Measurements from ENCODE around the gene LRRC14B.
"Not testable (repeated sequence)": the region's sequence is repeated elsewhere in the genome, so short reads cannot be mapped to it uniquely, and the experiment has no call there.

Gene LRRC14B

DNA sequence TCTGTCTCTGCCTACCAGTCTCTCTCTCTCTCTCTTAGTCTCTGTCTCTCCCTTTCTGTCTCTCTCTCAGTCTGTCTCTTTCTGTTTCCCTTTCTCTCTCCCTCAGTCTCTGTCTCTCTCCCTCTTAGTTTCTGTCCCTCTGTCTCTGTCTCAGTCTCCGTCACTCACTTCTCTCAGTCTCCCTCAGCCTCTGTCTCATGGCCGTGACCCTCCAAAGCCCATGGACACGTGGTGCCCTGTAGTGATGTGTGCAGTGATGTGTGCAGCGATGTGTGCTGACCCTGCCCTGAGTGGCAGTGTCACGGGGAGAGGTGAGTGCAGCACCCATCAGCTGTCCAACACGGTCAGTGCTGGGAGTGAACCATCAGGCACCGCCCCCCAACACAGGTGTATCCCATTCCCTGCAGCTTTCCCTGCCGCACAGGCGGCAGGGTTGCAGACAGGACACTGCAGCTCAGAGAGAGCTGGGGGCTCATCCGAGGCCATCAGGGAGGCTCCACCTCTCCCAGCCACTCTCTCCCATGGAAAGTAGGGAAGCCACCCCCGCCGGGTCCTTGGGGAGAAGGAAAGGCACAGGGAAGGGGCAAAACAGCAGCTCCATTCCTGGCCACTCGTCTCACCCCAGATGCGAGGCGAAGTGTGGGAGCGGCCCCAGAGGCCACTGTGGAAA, 794 bp upstream of the LRRC14B start:
- H3K4me3 ChIP-seq (ENCODE audit: low read depth, low read length) = no peak overlapping the region

DNA sequence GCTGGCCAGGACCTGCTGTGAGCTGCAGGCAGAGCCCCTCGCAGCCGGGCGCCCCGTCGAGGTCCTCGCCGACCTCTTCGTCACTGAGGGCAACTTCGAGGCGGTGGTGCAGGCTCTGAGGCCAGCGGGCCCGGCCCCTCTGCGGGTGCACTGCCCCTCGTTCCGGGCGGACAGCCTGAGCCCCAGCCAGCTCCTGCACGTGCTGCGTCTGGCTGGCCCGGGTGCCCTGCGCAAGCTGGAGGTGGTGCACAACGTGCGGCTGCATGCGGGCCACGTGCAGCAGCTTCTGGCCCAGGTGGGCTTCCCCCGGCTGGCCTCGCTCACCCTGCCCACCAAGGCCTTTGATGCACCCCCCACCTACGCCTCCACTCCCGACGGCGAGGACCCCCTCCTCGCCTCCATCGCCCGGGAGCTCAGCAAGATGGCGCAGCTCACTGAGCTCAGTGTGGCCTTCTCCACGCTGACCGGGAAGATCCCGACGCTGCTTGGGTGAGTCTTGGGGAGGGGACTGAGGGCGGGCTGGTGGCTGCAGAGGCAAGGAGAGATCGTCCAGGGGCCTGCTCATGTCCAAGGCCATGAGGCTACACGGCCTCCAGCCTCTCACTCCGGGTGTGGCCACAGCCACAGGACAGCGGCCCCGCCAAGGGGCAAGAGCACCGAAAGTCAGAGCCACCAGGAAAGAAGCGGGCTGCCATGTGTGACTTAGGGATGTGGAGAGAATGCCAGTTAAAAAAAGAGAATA, 825 bp downstream of the LRRC14B start:
- no peak overlapping the region for H3K4me3 ChIP-seq (ENCODE audit: low read depth, low read length)

DNA sequence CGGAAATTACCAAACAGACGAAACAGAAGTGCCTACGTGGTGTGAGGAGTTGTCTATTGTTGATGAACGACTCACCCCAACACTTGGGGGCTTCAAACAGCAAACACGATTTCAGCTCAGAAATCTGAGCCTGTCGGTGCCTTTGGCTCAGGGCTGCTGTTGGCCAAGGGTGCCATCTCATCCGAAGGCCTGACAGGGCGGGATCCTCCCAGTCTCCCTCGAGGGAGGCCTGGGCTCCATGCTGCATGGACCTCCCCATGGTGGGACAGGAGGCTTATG, 1.3 kb downstream of the LRRC14B start:
- no peak overlapping the region for H3K4me3 ChIP-seq (ENCODE audit: low read depth, low read length)

- H3K4me3 ChIP-seq (ENCODE audit: low read depth, low read length) = no peak overlapping the region
Observed at GRCh38 chr5:192970-193831, 1.9 kb downstream of the LRRC14B start.

DNA sequence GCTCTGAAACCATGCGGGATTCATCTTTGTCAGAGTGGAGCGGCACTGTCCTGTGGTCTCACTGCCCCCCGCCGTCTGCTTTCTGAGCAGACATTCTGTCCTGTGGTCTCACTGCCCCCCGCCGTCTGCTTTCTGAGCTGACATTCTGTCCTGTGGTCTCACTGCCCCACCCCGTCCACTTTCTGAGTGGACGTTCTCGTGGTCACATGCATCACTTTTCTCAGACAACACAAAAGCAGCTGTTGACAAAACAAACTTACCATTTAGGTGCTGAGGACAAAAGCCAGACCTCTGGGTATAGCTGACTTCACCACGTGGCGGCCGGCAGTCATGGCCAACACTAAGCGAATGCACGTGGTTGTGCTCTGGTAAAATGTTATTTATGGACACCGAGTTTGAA, 2.8 kb downstream of the LRRC14B start:
- H3K4me3 ChIP-seq (ENCODE audit: low read depth, low read length) = no peak overlapping the region

DNA sequence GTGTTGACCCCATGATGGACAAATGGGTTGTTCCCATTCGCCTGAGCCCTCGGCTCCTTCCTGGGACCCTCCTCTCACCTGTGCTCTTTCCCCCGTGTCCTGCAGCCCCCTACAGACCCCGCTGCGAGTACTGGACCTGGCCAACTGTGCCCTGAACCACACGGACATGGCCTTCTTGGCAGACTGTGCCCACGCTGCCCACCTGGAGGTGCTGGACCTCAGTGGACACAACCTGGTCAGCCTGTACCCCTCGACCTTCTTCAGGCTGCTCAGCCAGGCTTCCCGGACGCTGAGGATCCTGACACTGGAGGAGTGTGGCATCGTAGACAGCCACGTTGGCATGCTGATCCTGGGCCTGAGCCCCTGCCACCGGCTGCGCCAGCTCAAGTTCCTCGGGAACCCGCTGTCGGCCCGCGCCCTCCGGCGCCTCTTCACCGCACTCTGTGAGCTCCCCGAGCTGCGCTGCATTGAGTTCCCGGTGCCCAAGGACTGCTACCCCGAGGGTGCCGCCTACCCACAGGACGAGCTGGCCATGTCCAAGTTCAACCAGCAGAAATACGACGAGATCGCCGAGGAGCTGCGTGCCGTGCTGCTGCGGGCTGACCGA, 3.4 kb downstream of the LRRC14B start:
- no peak overlapping the region for H3K4me3 ChIP-seq (ENCODE audit: low read depth, low read length)

GRCh38 chr5:195401-196160, 4.3 kb downstream of the LRRC14B start:
- no peak overlapping the region for H3K4me3 ChIP-seq (ENCODE audit: low read depth, low read length)

GRCh38 chr5:196350-196749, 5.1 kb downstream of the LRRC14B start:
- no peak overlapping the region for H3K4me3 ChIP-seq (ENCODE audit: low read depth, low read length)

- not testable (repeated sequence) for H3K4me3 ChIP-seq (ENCODE audit: low read depth, low read length)
Observed at GRCh38 chr5:197031-197430, 5.7 kb downstream of the LRRC14B start.

GRCh38 chr5:197892-198489, 6.7 kb downstream of the LRRC14B start:
- no peak overlapping the region for H3K4me3 ChIP-seq (ENCODE audit: low read depth, low read length)

DNA sequence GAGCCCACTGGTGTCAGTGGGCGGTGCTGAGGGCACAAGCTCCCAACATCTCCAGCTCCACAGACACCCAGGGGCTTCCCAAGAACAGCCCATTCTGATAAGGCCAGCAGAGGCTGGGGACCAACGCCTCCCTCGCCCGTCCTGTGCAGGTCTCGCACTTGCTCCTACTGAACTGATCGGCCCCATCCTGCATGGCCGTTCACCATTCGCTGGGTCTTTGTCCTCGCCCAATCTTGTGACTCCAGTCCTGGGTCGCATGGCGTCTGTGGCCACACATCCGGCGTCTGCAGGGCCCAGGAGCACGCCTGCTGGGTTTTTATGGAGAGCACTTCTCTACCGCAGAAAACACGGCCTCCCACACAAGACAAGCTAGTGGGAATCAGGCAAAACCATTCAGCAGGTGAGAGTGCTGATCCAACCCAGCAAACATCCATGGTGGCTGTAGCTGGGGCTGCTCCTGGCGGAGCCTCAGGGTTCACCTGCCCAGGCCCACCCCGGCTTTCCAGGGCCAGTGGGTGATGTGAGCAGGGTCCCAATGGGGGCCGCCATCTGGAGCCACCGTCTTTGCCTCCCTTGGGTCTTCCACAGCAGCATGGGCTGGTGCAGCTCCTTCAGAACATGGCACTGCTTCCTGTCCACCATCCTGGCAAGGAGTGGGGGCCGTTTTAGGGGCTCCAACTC, 7.4 kb downstream of the LRRC14B start:
- no peak overlapping the region for H3K4me3 ChIP-seq (ENCODE audit: low read depth, low read length)

GRCh38 chr5:199197-199949, 8.1 kb downstream of the LRRC14B start:
- H3K4me3 ChIP-seq (ENCODE audit: low read depth, low read length) = no peak overlapping the region

GRCh38 chr5:199950-200645, 8.8 kb downstream of the LRRC14B start:
- H3K4me3 ChIP-seq (ENCODE audit: low read depth, low read length) = no peak overlapping the region

GRCh38 chr5:200985-201384, 9.7 kb downstream of the LRRC14B start:
- no peak overlapping the region for H3K4me3 ChIP-seq (ENCODE audit: low read depth, low read length)

GRCh38 chr5:201672-202071, 10.4 kb downstream of the LRRC14B start:
- H3K4me3 ChIP-seq (ENCODE audit: low read depth, low read length) = no peak overlapping the region

DNA sequence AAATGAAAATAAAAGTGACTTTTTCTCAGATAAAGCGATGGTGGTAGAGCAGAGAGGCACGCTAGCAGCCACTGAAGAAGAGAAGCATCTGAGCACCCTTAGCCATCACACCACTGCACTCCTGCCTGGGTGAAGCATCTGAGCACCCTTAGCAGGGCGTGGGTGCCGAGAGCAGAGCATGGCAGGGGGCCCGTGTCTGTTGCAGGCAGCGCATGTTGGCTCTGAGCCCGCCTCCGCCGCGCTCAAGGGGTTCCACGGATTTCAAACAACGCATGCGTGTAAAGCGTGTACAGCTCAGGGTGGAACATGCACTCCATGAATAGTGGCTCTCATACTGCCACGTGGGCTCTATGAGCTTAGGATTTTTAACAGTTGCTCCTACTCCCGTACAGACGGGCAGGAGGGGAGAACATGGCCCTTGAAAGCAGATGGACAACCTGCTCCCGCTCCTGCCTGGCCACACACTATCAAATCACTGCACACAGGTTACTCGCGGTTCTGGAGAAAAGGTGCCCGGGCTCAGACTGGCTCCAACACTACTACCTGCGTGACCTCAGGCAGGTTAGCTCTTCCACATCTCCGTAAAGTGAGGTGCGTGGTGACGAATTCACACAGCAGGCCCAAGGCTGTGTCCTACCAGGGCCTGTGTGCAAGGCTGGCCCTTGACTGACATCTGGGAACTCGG, 12.1 kb downstream of the LRRC14B start:
- H3K4me3 ChIP-seq (ENCODE audit: low read depth, low read length) = no peak overlapping the region

DNA sequence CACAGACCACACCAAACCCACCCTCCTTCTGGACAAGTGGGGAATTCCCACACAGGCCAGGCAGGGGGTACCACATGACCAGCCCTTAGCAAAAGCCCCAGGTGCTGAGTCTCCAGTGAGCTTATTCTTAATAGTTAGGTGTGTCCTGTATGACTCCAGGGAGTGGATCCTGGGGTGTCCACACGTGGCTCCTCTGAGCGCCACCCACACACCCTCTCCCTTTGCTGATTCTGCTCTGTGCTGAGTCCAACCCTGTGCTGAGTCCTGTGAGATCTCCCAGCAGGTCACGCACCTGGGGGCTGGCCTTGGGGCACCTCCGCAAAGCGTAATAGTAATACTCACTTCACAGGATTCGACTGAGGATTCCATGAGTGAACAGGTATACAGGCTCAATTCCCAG, 12.7 kb downstream of the LRRC14B start:
- no peak overlapping the region for H3K4me3 ChIP-seq (ENCODE audit: low read depth, low read length)

DNA sequence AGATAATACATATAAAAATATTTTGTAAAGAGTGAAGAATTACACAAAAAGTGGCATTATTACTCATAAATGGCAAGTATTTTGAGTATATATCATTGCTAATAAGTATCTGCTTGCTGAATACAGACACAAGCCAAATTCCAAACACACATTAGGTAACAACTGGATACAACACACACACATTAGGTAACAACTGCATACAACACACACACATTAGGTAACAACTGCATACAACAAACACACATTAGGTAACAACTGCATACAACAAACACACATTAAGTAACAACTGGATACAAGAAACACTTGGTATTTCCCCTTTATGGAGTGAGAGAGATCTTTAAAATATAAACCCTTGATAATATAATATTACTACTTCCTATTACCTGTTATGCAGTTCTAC, 13.2 kb downstream of the LRRC14B start:
- no peak overlapping the region for H3K4me3 ChIP-seq (ENCODE audit: low read depth, low read length)

All from iPS-11a (cell line).